ENCODE results near the gene GALNT2. TPM values are rescaled to one million over a fixed set of nuclear protein-coding genes. Genes with fewer than 3 reads are reported as not detected.

The GALNT2 gene
- total and polyA plus RNA-seq, 3 donors from 2014 or later = 63.0 to 135 (median 114) TPM

DNA sequence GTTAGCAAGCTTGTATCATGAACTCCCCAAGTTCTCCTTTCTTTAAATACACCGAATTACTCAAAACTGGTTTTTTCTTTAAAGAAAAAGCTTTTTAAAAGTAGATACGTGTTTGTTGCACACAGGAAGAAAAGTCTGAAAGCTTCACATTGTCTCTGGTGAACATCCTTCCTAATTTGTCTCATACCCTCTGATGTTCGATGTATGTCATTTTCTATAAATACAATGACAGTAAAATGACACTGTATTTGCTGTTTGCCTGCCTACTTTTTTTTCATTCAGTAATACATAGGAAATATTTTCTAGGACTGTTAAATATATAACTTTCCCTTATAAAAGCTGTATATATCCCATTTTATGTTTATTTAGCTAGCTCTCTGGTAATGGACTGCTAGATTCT lies 153.9 kb downstream of the GALNT2 start:
- Histone ChIP-seq H3K27ac (no peak overlapping the region), H3K27me3 (no peaks in the 10 kb centered on the region), H3K36me3 (ENCODE audit: low read depth, missing control alignments) (no peaks in the 10 kb centered on the region), H3K4me3 (no peak overlapping the region), H3K4me1 (no peaks in the 10 kb centered on the region), H3K9me3 (no peaks in the 10 kb centered on the region)
- no peak for DNase-seq
- 89% methylated on average over 3 of the region's 3 CpGs for WGBS, 2 donors
- intact Hi-C loops (cut with DNase I; ENCODE audit: low total_unique reads) = no loop called here
- TF ChIP-seq POLR2A (IDR thresholded peaks at IDR 0.05) = no peak

DNA sequence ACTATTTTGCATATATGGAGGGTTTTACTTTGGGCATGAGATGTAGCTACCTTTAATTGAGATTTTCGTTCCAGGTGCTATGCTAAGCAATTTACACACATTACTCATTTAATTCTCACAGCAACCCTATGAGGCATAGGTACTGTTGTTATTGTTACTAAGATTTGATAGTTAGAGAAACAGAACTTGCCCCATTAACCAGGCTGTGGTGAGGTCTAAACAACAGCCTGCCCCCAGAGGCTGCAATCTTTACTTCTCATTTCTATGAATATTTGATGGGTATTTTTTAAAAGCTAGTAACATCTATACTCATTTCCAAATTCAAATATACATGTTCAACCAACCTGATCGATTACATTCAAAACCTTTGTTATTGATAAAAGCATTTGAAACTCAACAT lies 155.6 kb downstream of the GALNT2 start:
- intact Hi-C loops (cut with DNase I; ENCODE audit: low total_unique reads) = no loop called here
- TF ChIP-seq, protein P1, sequence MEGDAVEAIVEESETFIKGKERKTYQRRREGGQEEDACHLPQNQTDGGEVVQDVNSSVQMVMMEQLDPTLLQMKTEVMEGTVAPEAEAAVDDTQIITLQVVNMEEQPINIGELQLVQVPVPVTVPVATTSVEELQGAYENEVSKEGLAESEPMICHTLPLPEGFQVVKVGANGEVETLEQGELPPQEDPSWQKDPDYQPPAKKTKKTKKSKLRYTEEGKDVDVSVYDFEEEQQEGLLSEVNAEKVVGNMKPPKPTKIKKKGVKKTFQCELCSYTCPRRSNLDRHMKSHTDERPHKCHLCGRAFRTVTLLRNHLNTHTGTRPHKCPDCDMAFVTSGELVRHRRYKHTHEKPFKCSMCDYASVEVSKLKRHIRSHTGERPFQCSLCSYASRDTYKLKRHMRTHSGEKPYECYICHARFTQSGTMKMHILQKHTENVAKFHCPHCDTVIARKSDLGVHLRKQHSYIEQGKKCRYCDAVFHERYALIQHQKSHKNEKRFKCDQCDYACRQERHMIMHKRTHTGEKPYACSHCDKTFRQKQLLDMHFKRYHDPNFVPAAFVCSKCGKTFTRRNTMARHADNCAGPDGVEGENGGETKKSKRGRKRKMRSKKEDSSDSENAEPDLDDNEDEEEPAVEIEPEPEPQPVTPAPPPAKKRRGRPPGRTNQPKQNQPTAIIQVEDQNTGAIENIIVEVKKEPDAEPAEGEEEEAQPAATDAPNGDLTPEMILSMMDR (IDR thresholded peaks at IDR 0.05) = peak in 1 of 3 experiments; percentile 11
- no peak for TF ChIP-seq POLR2A (IDR thresholded peaks at IDR 0.05)
- WGBS, 2 donors = 90 to 99% methylated on average over 2 of the region's 2 CpGs
- Histone ChIP-seq H3K27me3 (no peaks in the 10 kb centered on the region), H3K9me3 (no peaks in the 10 kb centered on the region), H3K4me1 (no peaks in the 10 kb centered on the region), H3K36me3 (ENCODE audit: low read depth, missing control alignments) (no peaks in the 10 kb centered on the region), H3K27ac (no peak overlapping the region), H3K4me3 (no peak overlapping the region)
- peak; percentile 4 for DNase-seq

DNA sequence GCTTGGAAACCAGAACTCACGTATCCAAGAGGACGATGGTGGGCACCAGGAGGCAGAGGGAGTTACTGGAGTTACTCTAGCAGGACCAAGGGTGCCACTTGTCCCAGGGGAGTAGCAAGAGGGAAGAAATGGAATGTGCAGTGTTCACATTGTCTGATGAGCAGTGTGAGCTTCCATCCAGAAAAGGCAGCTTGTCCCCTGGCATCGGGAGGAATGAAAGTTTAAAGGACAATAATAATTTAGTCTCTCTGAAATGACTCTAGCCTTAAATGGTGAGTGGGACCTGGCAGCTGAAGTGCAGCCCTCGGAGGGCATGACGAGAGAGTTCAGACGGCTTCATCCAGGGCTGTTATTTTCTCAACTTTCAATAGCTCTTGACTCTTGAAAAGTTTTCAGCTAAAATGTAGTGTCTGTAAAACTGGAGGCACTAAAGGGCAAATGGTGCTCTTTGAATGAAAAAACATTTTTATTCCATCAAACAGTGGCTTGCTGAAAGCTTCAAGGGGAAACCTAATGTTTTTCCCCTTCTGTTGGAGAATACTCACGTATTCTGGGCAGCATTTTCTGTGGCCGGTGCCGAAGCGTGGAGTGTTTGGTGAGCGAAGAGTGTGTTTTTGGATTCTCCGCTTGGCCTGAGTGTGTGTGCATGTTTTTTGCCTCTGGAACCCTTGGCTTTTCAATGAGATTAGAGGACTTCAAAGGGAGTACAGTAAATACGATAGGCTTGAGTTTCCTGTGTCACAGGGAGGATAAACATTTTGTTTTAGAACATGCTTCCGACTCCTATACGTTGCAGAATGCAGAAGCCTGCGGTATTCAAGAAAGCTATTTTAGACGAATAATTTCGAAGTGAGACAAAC lies 157.3 kb downstream of the GALNT2 start:
- DNase-seq = peak; percentile 11
- Histone ChIP-seq H3K27me3 (no peaks in the 10 kb centered on the region), H3K4me3 (no peak overlapping the region), H3K36me3 (ENCODE audit: low read depth, missing control alignments) (no peaks in the 10 kb centered on the region), H3K4me1 (no peaks in the 10 kb centered on the region), H3K27ac (no peak overlapping the region), H3K9me3 (no peaks in the 10 kb centered on the region)
- intact Hi-C loops (cut with DNase I; ENCODE audit: low total_unique reads) = no loop called here
- no peak for TF ChIP-seq POLR2A (IDR thresholded peaks at IDR 0.05)
- TF ChIP-seq, protein P1 (IDR thresholded peaks at IDR 0.05) = no peak
- 89 to 95% methylated on average over 18 of the region's 18 CpGs for WGBS, 2 donors

DNA sequence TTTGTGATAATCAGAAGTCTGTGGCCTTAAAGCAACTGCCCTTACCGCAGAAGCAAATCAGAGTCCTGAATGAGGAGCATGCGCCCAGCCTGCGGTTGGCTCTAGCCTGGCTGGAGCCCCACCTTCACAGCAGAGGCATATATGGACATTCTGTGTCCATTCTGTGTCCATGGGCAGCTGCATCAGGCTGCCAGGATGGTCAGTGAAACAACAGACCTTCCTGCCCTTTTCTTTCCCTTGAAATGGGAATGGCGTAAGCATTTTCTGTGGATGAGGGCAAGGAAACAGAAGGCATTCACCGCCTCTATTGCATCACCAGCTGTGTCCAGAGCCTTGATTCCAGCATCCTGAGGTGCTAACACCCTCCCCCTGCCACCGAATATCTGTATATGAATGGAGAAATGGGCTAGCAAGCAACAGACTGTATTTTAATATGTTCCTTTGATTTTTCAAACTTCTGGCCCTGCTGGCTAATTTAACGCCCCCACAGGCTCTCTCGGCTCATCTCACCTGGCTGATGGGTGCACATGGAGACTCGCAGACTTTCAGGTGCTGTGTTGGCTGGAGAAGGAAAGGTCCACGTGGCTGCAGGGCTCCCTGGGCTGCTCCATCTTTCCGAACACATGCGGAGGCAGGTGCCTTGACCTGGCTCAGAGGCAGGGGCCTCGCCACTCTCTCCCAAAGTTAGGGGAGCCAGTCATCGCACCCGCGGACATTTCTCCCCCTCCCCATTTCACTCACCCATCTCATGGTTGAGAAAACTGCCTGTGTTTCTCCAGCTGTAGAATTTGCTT lies 159.2 kb downstream of the GALNT2 start:
- TF ChIP-seq, protein P1 (IDR thresholded peaks at IDR 0.05) = no peak
- TF ChIP-seq POLR2A (IDR thresholded peaks at IDR 0.05) = no peak

DNA sequence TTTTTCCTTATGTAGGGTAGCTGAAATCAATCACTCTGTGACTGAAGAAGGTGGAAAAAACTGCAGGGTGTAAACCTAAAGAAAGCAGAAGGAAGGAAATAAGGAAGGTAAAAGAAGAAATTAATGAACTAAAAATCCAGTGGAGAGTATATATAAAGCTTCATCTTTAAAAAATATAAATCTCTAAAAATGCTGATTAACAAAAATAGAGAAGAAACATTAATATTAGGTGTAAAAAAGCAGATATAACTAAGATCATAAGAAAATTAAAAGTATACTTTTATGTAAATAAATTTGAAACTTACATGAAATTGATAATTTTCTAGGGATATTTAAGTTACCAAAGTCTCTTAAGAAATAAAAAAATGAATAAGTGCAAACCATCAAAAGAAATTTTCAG lies 159.8 kb downstream of the GALNT2 start:
- H3K9me3 ChIP-seq = no peaks in the 10 kb centered on the region
- DNase-seq = no peak
- H3K36me3 ChIP-seq (ENCODE audit: low read depth, missing control alignments) = no peaks in the 10 kb centered on the region
- TF ChIP-seq POLR2A (IDR thresholded peaks at IDR 0.05) = no peak
- TF ChIP-seq, protein P1 (IDR thresholded peaks at IDR 0.05) = no peak
- no peak overlapping the region for H3K4me3 ChIP-seq
- peaks cover 17% of the 10 kb centered on the region for H3K4me1 ChIP-seq
- no peaks in the 10 kb centered on the region for H3K27me3 ChIP-seq
- H3K27ac ChIP-seq = no peak overlapping the region
- intact Hi-C loops (cut with DNase I; ENCODE audit: low total_unique reads) = no loop called here

More for the DNA sequence above, 159.2 kb downstream of the GALNT2 start:
- 86 to 96% methylated on average over 15 to 16 of the region's 16 CpGs for WGBS, 2 donors
- no peak overlapping the region for H3K4me3 ChIP-seq
- intact Hi-C loops (cut with DNase I; ENCODE audit: low total_unique reads) = no loop called here
- DNase-seq = peak; percentile 7
- peaks cover 13% of the 10 kb centered on the region for H3K4me1 ChIP-seq
- no peaks in the 10 kb centered on the region for H3K27me3 ChIP-seq
- no peak overlapping the region for H3K27ac ChIP-seq
- H3K36me3 ChIP-seq (ENCODE audit: low read depth, missing control alignments) = no peaks in the 10 kb centered on the region
- no peaks in the 10 kb centered on the region for H3K9me3 ChIP-seq
